HuH-7 (cell line): ENCODE results near the gene PLXNA2.

Experiments
- DNase-seq: peaks from one replicate; pipeline ENCODE4 v3.0.0; 2011; ENCODE audit warnings: low spot score

The PLXNA2 gene

GRCh38 chr1:208264469-208265121 lies 20.4 kb upstream of the PLXNA2 start:
- DNase-seq, result no peak

GRCh38 chr1:208261874-208262273 lies 17.7 kb upstream of the PLXNA2 start:
- DNase-seq, result no peak

GRCh38 chr1:208258277-208258676 lies 14.1 kb upstream of the PLXNA2 start:
- DNase-seq, result no peak

GRCh38 chr1:208257351-208257750 lies 13.2 kb upstream of the PLXNA2 start:
- no peak for DNase-seq

- no peak for DNase-seq
Observed at GRCh38 chr1:208256556-208256955, 12.4 kb upstream of the PLXNA2 start.

- DNase-seq, result no peak
Observed at GRCh38 chr1:208256091-208256490, 11.9 kb upstream of the PLXNA2 start.

- DNase-seq, result no peak
Observed at GRCh38 chr1:208254862-208255261, 10.7 kb upstream of the PLXNA2 start.

GRCh38 chr1:208254376-208254775 lies 10.2 kb upstream of the PLXNA2 start:
- no peak for DNase-seq

- DNase-seq, result no peak
Observed at GRCh38 chr1:208252836-208253576, 8.8 kb upstream of the PLXNA2 start.

GRCh38 chr1:208251911-208252835 lies 8.0 kb upstream of the PLXNA2 start:
- DNase-seq, result peak; percentile 53

- DNase-seq, result no peak
Observed at GRCh38 chr1:208251015-208251414, 6.8 kb upstream of the PLXNA2 start.

- DNase-seq, result no peak
Observed at GRCh38 chr1:208250613-208251012, 6.4 kb upstream of the PLXNA2 start.

GRCh38 chr1:208248991-208249696 lies 5.0 kb upstream of the PLXNA2 start:
- DNase-seq, result no peak

- DNase-seq, result no peak
Observed at GRCh38 chr1:208248307-208248801, 4.2 kb upstream of the PLXNA2 start.

- DNase-seq, result no peak
Observed at GRCh38 chr1:208247696-208248095, 3.5 kb upstream of the PLXNA2 start.

GRCh38 chr1:208245185-208245705 lies 1.1 kb upstream of the PLXNA2 start:
- peak; percentile 77 for DNase-seq

- DNase-seq, result no peak
Observed at GRCh38 chr1:208243527-208243966, 637 bp downstream of the PLXNA2 start.

- DNase-seq, result peak; percentile 35
Observed at GRCh38 chr1:208242941-208243526, 1.1 kb downstream of the PLXNA2 start.

GRCh38 chr1:208242146-208242545 lies 2.0 kb downstream of the PLXNA2 start:
- DNase-seq, result no peak

GRCh38 chr1:208241512-208241911 lies 2.7 kb downstream of the PLXNA2 start:
- DNase-seq, result no peak
